PFSK-1 (cell line): ENCODE measurements around the gene HDAC11.

Source experiments
- FOXP2 ChIP-seq: optimal IDR thresholded peaks from 2 replicates; pipeline ENCODE3; 2011; ENCODE audit warnings: borderline replicate concordance, control low read depth, inconsistent platforms; ENCODE audit not compliant: insufficient read depth; ENCODE audit errors: extremely low read length, extremely low read depth
- POLR2AphosphoS5 ChIP-seq: IDR thresholded peaks from 2 replicates; pipeline ENCODE4 v1.6.1; 2012; ENCODE audit warnings: low read depth, mild to moderate bottlenecking, control low read depth, low read length, moderate library complexity
- REST ChIP-seq, 2 experiments: IDR thresholded peaks; 2 replicates each; pipeline versions ENCODE4 v1.6.1 to v1.8.0; 2011 to 2012; ENCODE audit warnings: low read depth in 2 of 2, low read length in 2 of 2, control low read depth in 1 of 2, inconsistent platforms in 1 of 2, mild to moderate bottlenecking in 1 of 2, moderate library complexity in 1 of 2; ENCODE audit not compliant: insufficient read depth in 1 of 2
- SIN3A ChIP-seq: IDR thresholded peaks from 2 replicates; pipeline ENCODE4 v1.6.1; 2012; ENCODE audit warnings: mild to moderate bottlenecking, low read length, moderate library complexity, borderline replicate concordance; ENCODE audit not compliant: insufficient read depth
- TAF1 ChIP-seq: IDR thresholded peaks from 2 replicates; pipeline ENCODE4 v1.6.1; 2012; ENCODE audit warnings: low read length, control low read depth, borderline replicate concordance; ENCODE audit not compliant: insufficient read depth

DNA sequence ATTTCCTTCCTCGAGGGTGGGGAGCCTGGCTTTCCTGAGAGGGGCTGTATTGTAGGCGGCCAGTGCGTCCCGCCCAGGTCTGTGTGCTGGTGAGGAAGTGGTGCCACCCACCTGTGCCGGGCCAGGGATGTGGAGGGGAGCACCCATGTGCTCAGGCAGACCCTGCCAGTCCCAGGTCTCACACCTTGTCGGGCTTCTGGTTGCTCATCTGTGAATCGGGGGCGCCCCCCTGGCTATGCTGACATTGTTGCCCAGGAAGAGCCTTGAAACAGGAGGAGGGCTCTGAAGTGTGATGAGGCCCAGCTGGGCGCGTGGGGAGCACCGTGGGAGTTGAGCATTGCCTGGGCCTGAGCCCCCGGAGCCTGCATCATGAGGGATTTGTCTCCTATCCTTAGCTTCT is 73.6 kb downstream of the HDAC11 start:
- TF ChIP-seq REST (IDR thresholded peaks at IDR 0.05; ENCODE audit: insufficient read depth in 1 of 2, low read depth in 2 of 2, low read length in 2 of 2), result no peak
- no peak for TF ChIP-seq POLR2AphosphoS5
- TF ChIP-seq TAF1, result no peak
- no peak for TF ChIP-seq SIN3A
- TF ChIP-seq FOXP2, result no peak
